Activated naive CD4-positive, alpha-beta T cell (primary cell): ENCODE results near the gene HOXD9.

Experiments used
- DNase-seq, 4 experiments: peaks; one replicate each; lab custom pipeline; 2025; lab: John Stamatoyannopoulos, UW

Gene HOXD9

GRCh38 chr2:176165370-176166050 is 43.0 kb downstream of the HOXD9 start:
- no peak for DNase-seq

DNA sequence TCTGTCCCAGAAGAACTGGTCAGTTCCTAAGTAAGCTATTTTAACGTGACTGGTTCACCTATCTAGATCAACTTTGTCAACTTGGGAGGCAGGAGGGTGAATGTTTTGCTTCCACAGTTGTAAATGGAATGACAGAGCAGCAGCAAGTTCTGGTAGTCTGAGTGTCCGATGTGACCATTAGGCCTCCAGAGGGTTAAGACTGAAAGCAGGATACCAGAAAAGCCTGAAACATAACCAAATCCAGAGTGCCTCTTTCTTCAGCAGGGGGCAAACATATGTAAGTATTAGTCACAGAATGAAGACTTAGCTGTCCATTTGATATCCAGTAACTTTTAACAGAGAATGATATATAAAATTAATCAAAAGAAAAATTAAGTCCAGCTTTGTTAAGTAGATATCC is 43.8 kb downstream of the HOXD9 start:
- no peak for DNase-seq

GRCh38 chr2:176167398-176167797 is 44.9 kb downstream of the HOXD9 start:
- no peak for DNase-seq

DNA sequence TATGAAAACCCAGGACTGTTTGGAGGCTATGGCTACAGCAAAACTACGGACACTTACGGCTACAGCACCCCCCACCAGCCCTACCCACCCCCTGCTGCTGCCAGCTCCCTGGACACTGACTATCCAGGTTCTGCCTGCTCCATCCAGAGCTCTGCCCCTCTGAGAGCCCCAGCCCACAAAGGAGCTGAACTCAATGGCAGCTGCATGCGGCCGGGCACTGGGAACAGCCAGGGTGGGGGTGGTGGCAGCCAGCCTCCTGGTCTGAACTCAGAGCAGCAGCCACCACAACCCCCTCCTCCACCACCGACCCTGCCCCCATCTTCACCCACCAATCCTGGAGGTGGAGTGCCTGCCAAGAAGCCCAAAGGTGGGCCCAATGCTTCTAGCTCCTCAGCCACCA is 46.7 kb downstream of the HOXD9 start:
- DNase-seq = no peak

GRCh38 chr2:176169711-176170110 is 47.2 kb downstream of the HOXD9 start:
- no peak for DNase-seq

DNA sequence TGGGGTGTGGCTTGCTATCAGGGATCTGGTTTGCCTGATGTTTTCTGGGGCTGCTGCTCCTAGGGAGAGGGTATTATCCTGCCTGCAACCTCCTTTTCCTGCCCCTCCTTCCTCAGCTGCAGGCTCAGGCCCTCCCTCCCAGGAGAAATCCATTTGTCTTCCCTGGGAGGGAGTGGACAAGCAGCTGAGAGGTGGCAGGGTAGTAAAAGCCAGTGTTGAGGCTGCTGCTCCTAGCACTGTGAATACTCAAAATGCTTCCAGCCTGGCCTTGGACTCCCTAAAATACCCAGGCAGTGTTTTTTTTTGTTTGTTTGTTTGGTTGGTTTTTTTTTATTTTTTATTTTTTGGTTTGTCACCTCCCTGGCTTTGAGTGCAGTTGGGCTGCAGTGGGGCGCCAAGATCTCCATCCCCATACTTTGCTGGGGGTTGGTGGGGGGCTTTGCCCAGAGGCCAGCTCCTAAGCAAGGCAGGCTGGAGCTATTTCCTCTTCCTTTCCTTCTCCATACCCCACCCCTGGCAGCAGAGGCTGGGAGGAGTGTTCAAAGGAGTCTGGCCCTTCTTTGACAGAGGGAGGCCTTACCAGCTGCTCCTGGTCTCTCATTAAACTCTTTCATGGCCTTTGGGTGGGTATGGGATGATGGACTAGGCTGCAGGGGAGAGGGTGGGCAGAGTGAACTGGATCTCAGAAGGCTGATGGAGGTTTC is 48.2 kb downstream of the HOXD9 start:
- DNase-seq = no peak

DNA sequence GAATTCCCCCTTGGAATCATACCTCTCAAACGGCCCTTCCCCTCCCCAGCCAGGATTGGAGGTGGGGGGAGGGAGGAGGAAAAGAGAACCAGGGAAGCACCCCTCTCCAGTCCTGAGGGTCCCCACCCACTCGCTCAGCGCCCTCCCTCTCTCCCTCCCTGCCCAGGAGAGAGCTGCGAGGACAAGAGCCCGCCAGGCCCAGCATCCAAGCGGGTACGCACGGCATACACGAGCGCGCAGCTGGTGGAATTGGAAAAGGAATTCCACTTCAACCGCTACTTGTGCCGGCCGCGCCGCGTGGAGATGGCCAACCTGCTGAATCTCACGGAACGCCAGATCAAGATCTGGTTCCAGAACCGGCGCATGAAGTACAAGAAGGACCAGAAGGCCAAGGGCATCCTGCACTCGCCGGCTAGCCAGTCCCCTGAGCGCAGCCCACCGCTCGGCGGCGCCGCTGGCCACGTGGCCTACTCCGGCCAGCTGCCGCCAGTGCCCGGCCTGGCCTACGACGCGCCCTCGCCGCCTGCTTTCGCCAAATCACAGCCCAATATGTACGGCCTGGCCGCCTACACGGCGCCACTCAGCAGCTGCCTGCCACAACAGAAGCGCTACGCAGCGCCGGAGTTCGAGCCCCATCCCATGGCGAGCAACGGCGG is 49.0 kb downstream of the HOXD9 start:
- no peak for DNase-seq

DNA sequence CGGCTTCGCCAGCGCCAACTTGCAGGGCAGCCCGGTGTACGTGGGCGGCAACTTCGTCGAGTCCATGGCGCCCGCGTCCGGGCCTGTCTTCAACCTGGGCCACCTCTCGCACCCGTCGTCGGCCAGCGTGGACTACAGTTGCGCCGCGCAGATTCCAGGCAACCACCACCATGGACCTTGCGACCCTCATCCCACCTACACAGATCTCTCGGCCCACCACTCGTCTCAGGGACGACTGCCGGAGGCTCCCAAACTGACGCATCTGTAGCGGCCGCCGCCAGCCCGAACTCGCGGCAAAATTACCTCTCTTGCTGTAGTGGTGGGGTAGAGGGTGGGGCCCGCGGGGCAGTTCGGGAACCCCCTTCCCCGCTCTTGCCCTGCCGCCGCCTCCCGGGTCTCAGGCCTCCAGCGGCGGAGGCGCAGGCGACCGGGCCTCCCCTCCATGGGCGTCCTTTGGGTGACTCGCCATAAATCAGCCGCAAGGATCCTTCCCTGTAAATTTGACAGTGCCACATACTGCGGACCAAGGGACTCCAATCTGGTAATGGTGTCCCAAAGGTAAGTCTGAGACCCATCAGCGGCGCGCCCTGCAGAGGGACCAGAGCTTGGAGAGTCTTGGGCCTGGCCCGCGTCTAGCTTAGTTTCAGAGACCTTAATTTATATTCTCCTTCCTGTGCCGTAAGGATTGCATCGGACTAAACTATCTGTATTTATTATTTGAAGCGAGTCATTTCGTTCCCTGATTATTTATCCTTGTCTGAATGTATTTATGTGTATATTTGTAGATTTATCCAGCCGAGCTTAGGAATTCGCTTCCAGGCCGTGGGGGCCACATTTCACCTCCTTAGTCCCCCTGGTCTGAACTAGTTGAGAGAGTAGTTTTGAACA is 49.7 kb downstream of the HOXD9 start:
- DNase-seq = no peak

GRCh38 chr2:176172895-176173566 is 50.5 kb downstream of the HOXD9 start:
- DNase-seq = no peak

GRCh38 chr2:176173567-176174381 is 51.3 kb downstream of the HOXD9 start:
- no peak for DNase-seq

DNA sequence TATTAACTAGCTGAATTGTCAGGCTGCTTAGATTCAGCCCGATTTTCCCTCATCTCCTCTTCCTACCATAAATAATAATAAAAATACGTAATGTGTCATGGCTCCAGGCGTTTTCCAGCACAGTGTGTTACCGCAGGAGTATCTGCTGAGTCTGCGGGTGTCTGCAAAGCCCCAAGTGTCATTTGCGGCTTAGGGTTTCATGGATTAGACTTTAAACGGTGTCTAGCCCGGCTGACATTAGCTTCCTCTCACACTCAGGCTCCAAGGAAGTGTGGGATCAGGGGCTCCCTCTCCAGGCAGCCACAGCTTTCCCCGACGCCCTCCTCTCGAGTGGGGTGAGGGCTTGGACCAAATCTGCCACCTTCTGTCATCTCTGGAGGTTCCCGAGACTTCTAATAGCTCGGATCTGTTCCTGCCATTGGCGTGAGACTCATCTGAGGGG is 51.9 kb downstream of the HOXD9 start:
- DNase-seq = no peak
